Vagina (tissue), 2 donors: ENCODE measurements around the gene ST6GALNAC4. TPM values are rescaled to one million over a fixed set of nuclear protein-coding genes. Genes with fewer than 3 reads are reported as not detected.

ENCODE experiments used
- DNase-seq, 2 donors: peaks; one replicate each; pipeline ENCODE4 v3.0.0-alpha.2; 2017; ENCODE audit errors: extremely low spot score in 2 of 2
- H3K27ac ChIP-seq: fragments of 200-600 bp; sonication (generic); one replicate; pipeline ENCODE4 v1.5.1; 2019
- H3K27me3 ChIP-seq: fragments of 200-600 bp; sonication (generic); one replicate; pipeline ENCODE4 v1.5.1; 2019
- H3K36me3 ChIP-seq, 2 donors: fragments of 200-600 bp; sonication (generic); one replicate each; pipeline ENCODE4 v1.5.1; 2017 to 2019
- H3K4me1 ChIP-seq: fragments of 200-600 bp; sonication (generic); one replicate; pipeline ENCODE4 v1.5.1; 2019
- H3K4me3 ChIP-seq, 2 donors: fragments of 200-600 bp; sonication (generic); 1 replicate in 1 of 2; 2 replicates in 1 of 2; pipeline ENCODE4 v1.5.1; 2016 to 2019
- H3K9me3 ChIP-seq: fragments of 200-600 bp; sonication (generic); one replicate; pipeline ENCODE4 v1.5.1; 2019
- POLR2A ChIP-seq, 2 donors: fragments of 450-650 bp; IDR thresholded peaks; one replicate each; pipeline ENCODE4 v1.6.1; 2017; ENCODE audit warnings: antibody characterized with exemption in 2 of 2, mild to moderate bottlenecking in 2 of 2, moderate library complexity in 2 of 2
- POLR2AphosphoS5 ChIP-seq, 2 donors: sonication (generic); formaldehyde crosslinking; IDR thresholded peaks; one replicate each; pipeline ENCODE4 v1.9.0; 2017; ENCODE audit warnings: antibody characterized with exemption in 2 of 2, mild to moderate bottlenecking in 2 of 2, low read depth in 1 of 2; ENCODE audit not compliant: insufficient read depth in 1 of 2
- intact Hi-C: fragments of 100-400 bp; cut with DNase I; formaldehyde crosslinking; loops from one replicate; pipeline ENCODE4 v1.15.1; 2023
- total RNA-seq: library from RNA; depleted of rRNA; stranded (reverse); fragments of >200 nt; gene quantifications from one replicate; pipeline ENCODE4 v1.2.3, GENCODE V29; 2016
- TF ChIP-seq, protein P1 (sequence below), 3 experiments: fragments of 450-650 bp in 2 of 3; fragments of 200-600 bp in 1 of 3; sonication (generic) in 1 of 3; IDR thresholded peaks; one replicate each; pipeline ENCODE4 v1.5.1; 2017 to 2019; ENCODE audit warnings: antibody characterized with exemption in 3 of 3, mild to moderate bottlenecking in 2 of 3, moderate library complexity in 2 of 3

Gene ST6GALNAC4, protein sequence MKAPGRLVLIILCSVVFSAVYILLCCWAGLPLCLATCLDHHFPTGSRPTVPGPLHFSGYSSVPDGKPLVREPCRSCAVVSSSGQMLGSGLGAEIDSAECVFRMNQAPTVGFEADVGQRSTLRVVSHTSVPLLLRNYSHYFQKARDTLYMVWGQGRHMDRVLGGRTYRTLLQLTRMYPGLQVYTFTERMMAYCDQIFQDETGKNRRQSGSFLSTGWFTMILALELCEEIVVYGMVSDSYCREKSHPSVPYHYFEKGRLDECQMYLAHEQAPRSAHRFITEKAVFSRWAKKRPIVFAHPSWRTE
- total RNA-seq = 33.1 TPM

DNA sequence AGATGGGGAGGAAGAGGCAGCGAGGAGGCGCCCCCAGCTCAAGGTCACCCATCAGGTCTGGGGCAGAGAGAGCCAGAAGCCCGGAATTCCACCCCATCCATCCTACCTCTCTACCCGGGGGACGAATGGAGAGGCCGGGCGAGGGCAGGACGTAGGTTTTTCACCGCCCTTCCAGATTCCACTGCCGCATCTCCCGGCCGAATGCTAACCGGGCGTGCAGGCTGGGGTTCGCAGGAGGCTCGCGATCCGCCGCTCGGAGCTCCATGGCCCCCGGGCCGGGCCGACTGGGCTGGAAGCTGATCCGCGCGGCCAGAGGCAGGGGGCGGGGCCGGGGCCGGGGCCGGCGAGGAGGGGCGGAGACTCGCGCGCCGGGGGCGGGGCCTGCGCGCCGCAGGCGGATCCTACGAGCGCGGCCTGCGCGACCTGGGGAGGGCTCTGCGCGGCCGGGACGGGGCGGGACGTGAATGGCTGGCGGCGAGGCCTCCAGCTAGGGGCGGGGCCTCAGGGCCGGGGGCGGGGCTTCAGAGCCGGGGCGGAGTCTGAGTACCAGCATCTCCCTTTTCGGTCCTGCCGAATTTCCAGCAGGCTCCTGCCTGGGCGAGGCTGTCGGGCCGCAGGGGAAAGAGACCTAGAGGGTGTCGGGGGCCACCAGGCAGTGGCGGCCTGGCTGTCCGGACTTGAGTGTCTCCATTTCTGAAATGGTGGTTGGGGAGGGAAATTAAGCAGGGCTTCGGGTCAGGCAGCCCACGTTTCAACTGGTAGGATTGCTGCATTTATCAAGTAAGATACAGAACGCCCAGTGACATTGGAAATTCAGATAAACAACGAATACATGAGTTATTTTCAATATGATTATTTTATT lies at the start of gene ST6GALNAC4:
ST6GALNAC4 (minus strand) TSS at position 322 of the 862 bp plus-strand sequence. CDS start 622 bp downstream, outside the sequence.
- TF ChIP-seq, protein P1, sequence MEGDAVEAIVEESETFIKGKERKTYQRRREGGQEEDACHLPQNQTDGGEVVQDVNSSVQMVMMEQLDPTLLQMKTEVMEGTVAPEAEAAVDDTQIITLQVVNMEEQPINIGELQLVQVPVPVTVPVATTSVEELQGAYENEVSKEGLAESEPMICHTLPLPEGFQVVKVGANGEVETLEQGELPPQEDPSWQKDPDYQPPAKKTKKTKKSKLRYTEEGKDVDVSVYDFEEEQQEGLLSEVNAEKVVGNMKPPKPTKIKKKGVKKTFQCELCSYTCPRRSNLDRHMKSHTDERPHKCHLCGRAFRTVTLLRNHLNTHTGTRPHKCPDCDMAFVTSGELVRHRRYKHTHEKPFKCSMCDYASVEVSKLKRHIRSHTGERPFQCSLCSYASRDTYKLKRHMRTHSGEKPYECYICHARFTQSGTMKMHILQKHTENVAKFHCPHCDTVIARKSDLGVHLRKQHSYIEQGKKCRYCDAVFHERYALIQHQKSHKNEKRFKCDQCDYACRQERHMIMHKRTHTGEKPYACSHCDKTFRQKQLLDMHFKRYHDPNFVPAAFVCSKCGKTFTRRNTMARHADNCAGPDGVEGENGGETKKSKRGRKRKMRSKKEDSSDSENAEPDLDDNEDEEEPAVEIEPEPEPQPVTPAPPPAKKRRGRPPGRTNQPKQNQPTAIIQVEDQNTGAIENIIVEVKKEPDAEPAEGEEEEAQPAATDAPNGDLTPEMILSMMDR (IDR thresholded peaks at IDR 0.05) = no peak
- TF ChIP-seq POLR2A (IDR thresholded peaks at IDR 0.05) (peak in 1 of 2 donors; percentile 35), POLR2AphosphoS5 (IDR thresholded peaks at IDR 0.05; ENCODE audit: insufficient read depth in 1 of 2, low read depth in 1 of 2) (peak in 1 of 2 donors; percentile 84)
- peak within 1 kb of the TSS; percentile 74 for H3K27ac ChIP-seq
- peak within 1 kb of the TSS; percentile 81 to 84 for H3K4me3 ChIP-seq
- peaks cover 63% of the 10 kb centered on the region for H3K4me1 ChIP-seq
- H3K27me3 ChIP-seq = no peaks in the 10 kb centered on the region
- peaks cover 0 to 19% of the 10 kb centered on the region in 2 donors for H3K36me3 ChIP-seq
- H3K9me3 ChIP-seq = no peaks in the 10 kb centered on the region
- intact Hi-C loops = loop anchor here (5.0 kb wide), 1 partner anchor 130 kb away; the partner anchor contains the start of gene CDK9
- DNase-seq = no peak

DNA sequence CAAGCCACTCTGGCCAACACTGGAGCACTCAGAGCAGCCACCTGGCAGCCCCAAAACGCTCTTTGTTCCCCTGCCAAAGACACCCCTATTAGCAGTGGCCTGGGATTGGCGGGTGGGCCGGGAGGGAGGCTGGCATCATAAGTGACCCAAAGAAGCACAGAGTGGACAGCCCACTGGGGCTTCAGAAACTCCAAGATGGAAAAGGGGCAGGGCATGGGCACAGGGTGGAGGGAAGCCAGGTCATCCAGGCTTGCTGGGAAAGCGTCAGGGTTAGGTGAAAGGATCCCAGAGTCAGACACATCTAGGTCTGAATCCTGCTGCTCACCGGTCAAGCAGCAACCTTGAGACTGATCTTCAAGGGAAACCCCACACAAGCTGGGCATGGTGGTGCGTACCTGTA lies 49.1 kb upstream of the ST6GALNAC4 start:
- H3K36me3 ChIP-seq = no peaks in the 10 kb centered on the region
- intact Hi-C loops = no loop called here
- peaks cover 100% of the 10 kb centered on the region for H3K4me1 ChIP-seq
- H3K9me3 ChIP-seq = no peaks in the 10 kb centered on the region
- no peak overlapping the region for H3K4me3 ChIP-seq
- H3K27ac ChIP-seq = peak overlapping the region; percentile 96
- TF ChIP-seq POLR2AphosphoS5 (IDR thresholded peaks at IDR 0.05; ENCODE audit: insufficient read depth in 1 of 2, low read depth in 1 of 2) (no peak), POLR2A (IDR thresholded peaks at IDR 0.05) (no peak)
- TF ChIP-seq, protein P1 (IDR thresholded peaks at IDR 0.05) = no peak
- no peaks in the 10 kb centered on the region for H3K27me3 ChIP-seq
- DNase-seq = no peak

DNA sequence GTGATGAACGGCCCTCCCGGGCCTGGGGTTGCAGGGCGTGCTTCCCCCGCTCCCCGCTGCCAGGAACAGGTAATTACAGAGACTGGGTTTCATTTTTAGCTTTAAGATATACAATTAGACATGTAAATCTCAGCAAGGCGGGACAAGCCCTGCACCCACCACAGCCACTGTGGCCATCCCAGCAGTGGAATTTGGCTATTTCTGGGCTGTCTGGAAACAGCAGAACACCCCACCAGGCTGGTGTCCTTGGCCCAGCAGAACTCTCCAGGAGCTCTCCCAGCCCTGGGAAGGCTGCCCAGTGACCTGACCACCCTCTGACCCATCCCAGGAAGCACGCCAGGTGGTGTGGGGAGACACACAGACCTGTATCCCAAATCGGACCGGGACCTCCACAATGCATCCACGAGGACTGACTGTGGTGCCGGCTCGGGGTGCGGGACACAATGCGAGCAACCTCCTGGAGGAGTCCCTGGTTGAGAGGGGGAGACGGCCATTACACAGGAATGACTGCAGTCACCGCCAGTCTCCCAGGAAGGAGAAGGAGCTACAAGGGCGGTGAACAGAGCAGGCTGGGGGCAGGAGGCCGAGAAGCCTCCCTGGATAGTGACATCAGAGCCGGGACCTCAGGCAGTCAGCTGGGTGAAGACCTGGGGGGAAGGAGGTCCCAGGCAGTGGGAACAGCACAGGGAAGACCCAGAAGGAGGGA lies 46.7 kb upstream of the ST6GALNAC4 start:
- no peaks in the 10 kb centered on the region for H3K36me3 ChIP-seq
- H3K9me3 ChIP-seq = no peaks in the 10 kb centered on the region
- H3K4me3 ChIP-seq = no peak overlapping the region
- peak overlapping the region; percentile 96 for H3K27ac ChIP-seq
- no peaks in the 10 kb centered on the region for H3K27me3 ChIP-seq
- intact Hi-C loops = no loop called here
- TF ChIP-seq POLR2A (IDR thresholded peaks at IDR 0.05) = no peak
- TF ChIP-seq POLR2AphosphoS5 (IDR thresholded peaks at IDR 0.05; ENCODE audit: insufficient read depth in 1 of 2, low read depth in 1 of 2) = peak in 1 of 2 donors; percentile 60
- H3K4me1 ChIP-seq = peaks cover 96% of the 10 kb centered on the region
- DNase-seq = no peak

DNA sequence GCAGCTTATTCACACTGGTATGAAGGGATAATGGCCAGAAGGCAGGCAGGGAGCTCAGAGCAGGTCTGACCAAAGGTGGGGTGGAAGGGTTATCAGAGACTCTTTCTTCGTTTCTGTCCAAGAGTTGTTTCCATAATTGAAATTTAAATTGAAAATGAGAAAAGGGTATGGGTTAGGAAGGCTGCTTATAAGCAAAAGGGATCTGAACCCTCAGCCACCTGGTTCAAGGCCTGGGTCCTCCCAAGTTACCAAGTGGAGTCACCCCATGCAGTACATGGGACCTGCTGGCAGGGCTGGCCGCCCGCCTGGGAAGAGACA lies 46.2 kb upstream of the ST6GALNAC4 start:
- Histone ChIP-seq H3K4me3 (no peak overlapping the region), H3K36me3 (no peaks in the 10 kb centered on the region), H3K4me1 (peaks cover 91% of the 10 kb centered on the region), H3K27ac (peak overlapping the region; percentile 96), H3K9me3 (no peaks in the 10 kb centered on the region), H3K27me3 (no peaks in the 10 kb centered on the region)
- DNase-seq = no peak
- intact Hi-C loops = no loop called here
- no peak for TF ChIP-seq POLR2AphosphoS5 (IDR thresholded peaks at IDR 0.05; ENCODE audit: insufficient read depth in 1 of 2, low read depth in 1 of 2)
- TF ChIP-seq POLR2A (IDR thresholded peaks at IDR 0.05) = no peak
- TF ChIP-seq, protein P1 (IDR thresholded peaks at IDR 0.05) = no peak

DNA sequence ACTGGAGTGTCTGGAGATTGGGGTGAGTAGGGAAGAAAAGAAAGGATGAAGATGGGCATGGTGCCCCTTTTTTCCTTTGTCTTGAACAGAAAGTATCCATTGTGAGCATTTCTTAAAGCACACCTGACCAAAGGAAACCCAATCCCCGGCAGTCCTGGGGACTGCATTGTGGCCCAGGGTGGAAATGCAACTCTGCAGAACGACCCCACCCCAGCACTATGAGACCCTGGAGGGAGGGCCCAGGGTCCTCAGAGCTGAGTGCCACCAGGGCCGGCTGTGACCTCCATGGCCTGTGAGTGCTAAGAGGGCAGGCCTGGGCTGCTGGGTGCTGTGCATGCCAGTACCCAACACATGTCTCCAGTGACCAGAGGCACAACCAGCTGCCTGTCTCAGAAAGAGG lies 45.4 kb upstream of the ST6GALNAC4 start:
- Histone ChIP-seq H3K4me1 (peaks cover 84% of the 10 kb centered on the region), H3K4me3 (no peak overlapping the region), H3K36me3 (no peaks in the 10 kb centered on the region), H3K9me3 (no peaks in the 10 kb centered on the region), H3K27ac (peak overlapping the region; percentile 96), H3K27me3 (no peaks in the 10 kb centered on the region)
- intact Hi-C loops = no loop called here
- no peak for DNase-seq
- no peak for TF ChIP-seq POLR2AphosphoS5 (IDR thresholded peaks at IDR 0.05; ENCODE audit: insufficient read depth in 1 of 2, low read depth in 1 of 2)
- TF ChIP-seq, protein P1 (IDR thresholded peaks at IDR 0.05) = no peak
- TF ChIP-seq POLR2A (IDR thresholded peaks at IDR 0.05) = no peak
